Measurements from ENCODE around the gene MTF2. TPM values are rescaled to one million over a fixed set of nuclear protein-coding genes. Genes with fewer than 3 reads are reported as not detected.
A peak's percentile ranks its signal among the peaks of the same experiment; 100 is the strongest.

MTF2 gene
- total and polyA plus RNA-seq, 9 of the 15 experiments (the other 6 are each of a cell fraction or from before 2014, with no cell fraction given) = 29.3 to 124 (median 57.7) TPM

GRCh38 chr1:93033785-93034184 is 45.3 kb upstream of the MTF2 start (continued):
- TF ChIP-seq AFF1 (IDR thresholded peaks at IDR 0.05; ENCODE audit: low read depth in 1 of 2, partially characterized antibody in 2 of 2) = no peak
- no peak for TF ChIP-seq ZNF280B (CRISPR knock-in tag; IDR thresholded peaks at IDR 0.05)
- TF ChIP-seq U2AF1 (optimal IDR thresholded peaks at IDR 0.05; ENCODE audit: low read depth, low read length) = no peak
- no peak for TF ChIP-seq ARID4B (CRISPR knock-in tag; IDR thresholded peaks at IDR 0.05)
- no peak for TF ChIP-seq HDAC3 (IDR thresholded peaks at IDR 0.05; ENCODE audit: borderline replicate concordance, partially characterized antibody)
- no peak for TF ChIP-seq RFX7 (CRISPR knock-in tag; IDR thresholded peaks at IDR 0.05)
- no peak for TF ChIP-seq MCM5 (IDR thresholded peaks at IDR 0.05; ENCODE audit: low read depth)
- no peak for TF ChIP-seq ZNF518B (CRISPR knock-in tag; IDR thresholded peaks at IDR 0.05)
- TF ChIP-seq OTX1 (CRISPR knock-in tag; IDR thresholded peaks at IDR 0.05) = no peak
- TF ChIP-seq SMAD1 (IDR thresholded peaks at IDR 0.05; ENCODE audit: low read depth, low read length, partially characterized antibody) = no peak
- TF ChIP-seq KLF16 (IDR thresholded peaks at IDR 0.05) = no peak
- TF ChIP-seq BHLHE40 (IDR thresholded peaks at IDR 0.05; ENCODE audit: low read length) = peak; percentile 82

All from K562 (cell line).